ENCODE measurements around the gene PHKA2.
"Not testable (repeated sequence)": the region's sequence is repeated elsewhere in the genome, so short reads cannot be mapped to it uniquely, and the experiment has no call there.

Gene PHKA2

DNA sequence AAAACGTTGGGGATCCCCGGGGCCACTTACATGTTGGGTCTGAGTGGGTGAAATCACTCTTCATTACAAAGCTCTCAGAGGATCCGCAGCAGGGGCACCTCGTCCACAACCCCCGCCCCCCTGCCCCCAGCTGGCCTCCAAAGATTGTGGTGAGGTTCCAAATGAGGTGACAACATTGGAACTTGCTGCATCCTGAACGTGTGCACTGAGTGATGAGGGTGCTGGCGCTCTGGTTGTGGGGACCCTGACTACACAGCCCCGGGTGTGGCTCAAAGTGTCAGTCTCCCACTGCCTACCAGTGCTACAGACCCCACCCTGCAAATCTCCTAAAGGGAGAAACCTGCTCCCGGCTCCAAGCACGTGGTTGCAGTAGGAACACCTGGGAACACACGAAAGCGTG lies 111.9 kb downstream of the PHKA2 start:
- no peak overlapping the region for H3K4me3 ChIP-seq (ENCODE audit: insufficient read length, low read depth)
- H3K9ac ChIP-seq (ENCODE audit: insufficient read length, low read depth): no peak overlapping the region
- TF ChIP-seq ZNF274 (IDR thresholded peaks at IDR 0.05; ENCODE audit: low read depth, low read length) (no peak), YY1 (IDR thresholded peaks at IDR 0.05; ENCODE audit: insufficient read depth, insufficient read length) (no peak)
- DNase-seq (ENCODE audit: low read depth, low spot score): no peak
- no peaks in the 10 kb centered on the region for H3K9me3 ChIP-seq (ENCODE audit: insufficient read depth, low read length)
- H3K27me3 ChIP-seq (ENCODE audit: insufficient read depth, insufficient read length): no peaks in the 10 kb centered on the region
- no peaks in the 10 kb centered on the region for H3K36me3 ChIP-seq (ENCODE audit: insufficient read depth, insufficient read length, low read length)
- peaks cover 5% of the 10 kb centered on the region for H3K4me1 ChIP-seq (ENCODE audit: insufficient read depth, insufficient read length)

DNA sequence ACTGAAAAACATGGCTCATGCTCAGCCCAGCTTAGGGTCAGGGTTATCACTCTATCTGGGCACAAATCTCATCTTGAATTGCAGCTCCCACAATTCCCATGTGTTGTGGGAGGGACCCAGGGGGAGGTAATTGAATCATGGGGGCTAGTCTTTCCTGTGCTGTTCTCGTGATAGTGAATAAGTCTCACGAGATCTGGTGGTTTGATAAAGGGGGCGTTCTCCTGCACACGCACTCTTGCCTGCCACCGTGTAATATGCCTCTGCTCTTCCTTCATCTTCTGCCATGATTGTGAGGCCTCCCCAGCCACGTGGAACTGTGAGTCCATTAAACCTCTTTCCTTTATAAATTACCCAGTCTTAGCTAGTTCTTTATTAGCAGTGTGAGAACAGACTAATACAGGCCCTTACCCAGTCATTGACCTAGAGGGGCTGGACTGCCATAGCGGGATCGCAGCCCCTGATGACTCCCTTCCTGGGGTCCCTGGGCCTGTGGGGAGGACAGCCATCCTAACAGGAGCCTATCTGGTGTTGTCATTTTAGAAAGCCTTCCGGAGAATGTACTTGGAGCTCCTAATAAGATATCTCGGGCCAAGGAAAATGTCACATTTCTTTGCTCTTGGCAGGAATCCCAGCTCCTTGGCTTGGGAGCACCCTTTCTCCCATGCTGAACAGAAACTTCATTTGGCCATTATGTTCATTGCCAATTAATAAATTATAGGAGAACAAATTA lies 112.6 kb downstream of the PHKA2 start:
- DNase-seq (ENCODE audit: low read depth, low spot score): no peak
- Histone ChIP-seq H3K4me3 (ENCODE audit: insufficient read length, low read depth) (no peak overlapping the region), H3K4me1 (ENCODE audit: insufficient read depth, insufficient read length) (peaks cover 5% of the 10 kb centered on the region), H3K9ac (ENCODE audit: insufficient read length, low read depth) (no peak overlapping the region), H3K9me3 (ENCODE audit: insufficient read depth, low read length) (no peaks in the 10 kb centered on the region), H3K27me3 (ENCODE audit: insufficient read depth, insufficient read length) (no peaks in the 10 kb centered on the region), H3K36me3 (ENCODE audit: insufficient read depth, insufficient read length, low read length) (no peaks in the 10 kb centered on the region)
- TF ChIP-seq ZNF274 (IDR thresholded peaks at IDR 0.05; ENCODE audit: low read depth, low read length): no peak
- TF ChIP-seq SUZ12 (IDR thresholded peaks at IDR 0.05; ENCODE audit: extremely low read depth, insufficient read depth, insufficient read length): no peak
- no peak for TF ChIP-seq YY1 (IDR thresholded peaks at IDR 0.05; ENCODE audit: insufficient read depth, insufficient read length)

DNA sequence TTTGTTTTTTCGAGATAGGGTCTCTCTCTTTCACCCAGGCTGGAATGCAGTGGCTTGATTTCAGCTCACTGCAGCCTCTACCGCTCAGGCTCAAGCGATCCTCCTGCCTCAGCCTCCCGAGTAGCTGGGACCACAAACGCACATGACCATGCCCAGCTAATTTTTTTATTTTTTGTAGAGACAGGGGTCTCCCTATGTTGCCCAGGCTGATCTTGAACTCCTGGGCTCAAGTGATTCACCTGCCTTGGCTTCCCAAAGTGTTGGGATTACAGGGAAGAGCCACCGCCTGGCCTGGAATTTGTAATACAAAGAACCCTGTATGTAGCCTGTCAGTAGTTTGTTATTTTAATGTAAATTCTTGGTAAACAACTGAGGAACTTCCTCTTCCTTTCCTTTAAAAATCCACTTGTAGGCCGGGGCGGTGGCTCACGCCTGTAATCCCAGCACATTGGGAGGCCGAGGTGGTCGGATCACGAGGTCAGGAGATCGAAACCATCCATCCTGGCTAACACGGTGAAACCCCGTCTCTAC lies 119.5 kb downstream of the PHKA2 start:
- no peak overlapping the region for H3K9ac ChIP-seq (ENCODE audit: insufficient read length, low read depth)
- no peaks in the 10 kb centered on the region for H3K36me3 ChIP-seq (ENCODE audit: insufficient read depth, insufficient read length, low read length)
- H3K4me1 ChIP-seq (ENCODE audit: insufficient read depth, insufficient read length): no peaks in the 10 kb centered on the region
- no peak for TF ChIP-seq YY1 (IDR thresholded peaks at IDR 0.05; ENCODE audit: insufficient read depth, insufficient read length)
- no peak for TF ChIP-seq ZNF274 (IDR thresholded peaks at IDR 0.05; ENCODE audit: low read depth, low read length)
- no peak for TF ChIP-seq SUZ12 (IDR thresholded peaks at IDR 0.05; ENCODE audit: extremely low read depth, insufficient read depth, insufficient read length)
- H3K4me3 ChIP-seq (ENCODE audit: insufficient read length, low read depth): no peak overlapping the region
- DNase-seq (ENCODE audit: low read depth, low spot score): no peak
- peaks cover 6% of the 10 kb centered on the region; the same call in 1 of the 2 replicates for H3K9me3 ChIP-seq (ENCODE audit: insufficient read depth, low read length)
- H3K27me3 ChIP-seq (ENCODE audit: insufficient read depth, insufficient read length): no peaks in the 10 kb centered on the region

DNA sequence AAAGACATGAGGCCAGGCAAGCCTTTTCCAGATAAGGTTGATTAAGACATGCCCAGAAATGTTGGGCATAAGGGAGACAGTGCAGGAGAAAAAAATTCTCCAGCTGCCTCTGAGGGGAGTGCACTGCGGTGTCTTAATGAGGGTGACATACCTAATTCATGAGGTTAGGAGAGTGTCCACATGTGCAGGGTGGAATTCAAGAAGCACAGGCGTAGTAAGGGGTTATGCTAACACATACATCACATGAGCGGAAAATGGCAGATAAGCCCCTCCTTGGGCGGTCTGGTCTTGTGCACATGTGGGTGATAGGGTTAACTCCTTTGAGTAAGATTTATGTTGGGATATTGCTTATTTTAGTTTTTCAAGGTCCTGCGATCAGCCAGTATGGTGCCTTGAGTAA lies 122.4 kb downstream of the PHKA2 start:
- Histone ChIP-seq H3K36me3 (ENCODE audit: insufficient read depth, insufficient read length, low read length) (no peaks in the 10 kb centered on the region), H3K4me3 (ENCODE audit: insufficient read length, low read depth) (no peak overlapping the region), H3K27me3 (ENCODE audit: insufficient read depth, insufficient read length) (no peaks in the 10 kb centered on the region), H3K9me3 (ENCODE audit: insufficient read depth, low read length) (peaks cover 6% of the 10 kb centered on the region; the same call in 1 of the 2 replicates), H3K9ac (ENCODE audit: insufficient read length, low read depth) (no peak overlapping the region), H3K4me1 (ENCODE audit: insufficient read depth, insufficient read length) (no peaks in the 10 kb centered on the region)
- TF ChIP-seq ZNF274 (IDR thresholded peaks at IDR 0.05; ENCODE audit: low read depth, low read length) (no peak), SUZ12 (IDR thresholded peaks at IDR 0.05; ENCODE audit: extremely low read depth, insufficient read depth, insufficient read length) (no peak), YY1 (IDR thresholded peaks at IDR 0.05; ENCODE audit: insufficient read depth, insufficient read length) (no peak)
- no peak for DNase-seq (ENCODE audit: low read depth, low spot score)

DNA sequence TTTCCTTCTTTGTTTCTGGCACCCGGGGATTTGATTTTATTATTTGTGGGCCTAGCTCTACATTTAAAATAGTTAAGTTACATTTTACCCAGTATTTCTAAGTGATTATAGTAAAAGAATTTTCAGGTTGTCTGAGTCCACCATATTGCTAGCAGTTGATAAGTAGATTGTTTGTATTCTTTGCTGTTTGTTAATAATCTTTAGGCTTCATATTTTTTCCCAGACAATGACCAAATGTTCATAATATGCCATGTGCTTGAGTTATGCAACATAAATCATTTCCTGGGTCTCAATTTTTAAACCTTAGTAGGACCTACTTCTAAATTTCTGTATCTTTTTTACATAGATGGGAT lies 127.3 kb downstream of the PHKA2 start:
- Histone ChIP-seq H3K4me1 (ENCODE audit: insufficient read depth, insufficient read length) (no peaks in the 10 kb centered on the region), H3K36me3 (ENCODE audit: insufficient read depth, insufficient read length, low read length) (no peaks in the 10 kb centered on the region), H3K27me3 (ENCODE audit: insufficient read depth, insufficient read length) (no peaks in the 10 kb centered on the region), H3K4me3 (ENCODE audit: insufficient read length, low read depth) (no peak overlapping the region), H3K9me3 (ENCODE audit: insufficient read depth, low read length) (no peaks in the 10 kb centered on the region), H3K9ac (ENCODE audit: insufficient read length, low read depth) (no peak overlapping the region)
- no peak for TF ChIP-seq YY1 (IDR thresholded peaks at IDR 0.05; ENCODE audit: insufficient read depth, insufficient read length)
- no peak for TF ChIP-seq SUZ12 (IDR thresholded peaks at IDR 0.05; ENCODE audit: extremely low read depth, insufficient read depth, insufficient read length)
- no peak for TF ChIP-seq ZNF274 (IDR thresholded peaks at IDR 0.05; ENCODE audit: low read depth, low read length)
- no peak for DNase-seq (ENCODE audit: low read depth, low spot score)

DNA sequence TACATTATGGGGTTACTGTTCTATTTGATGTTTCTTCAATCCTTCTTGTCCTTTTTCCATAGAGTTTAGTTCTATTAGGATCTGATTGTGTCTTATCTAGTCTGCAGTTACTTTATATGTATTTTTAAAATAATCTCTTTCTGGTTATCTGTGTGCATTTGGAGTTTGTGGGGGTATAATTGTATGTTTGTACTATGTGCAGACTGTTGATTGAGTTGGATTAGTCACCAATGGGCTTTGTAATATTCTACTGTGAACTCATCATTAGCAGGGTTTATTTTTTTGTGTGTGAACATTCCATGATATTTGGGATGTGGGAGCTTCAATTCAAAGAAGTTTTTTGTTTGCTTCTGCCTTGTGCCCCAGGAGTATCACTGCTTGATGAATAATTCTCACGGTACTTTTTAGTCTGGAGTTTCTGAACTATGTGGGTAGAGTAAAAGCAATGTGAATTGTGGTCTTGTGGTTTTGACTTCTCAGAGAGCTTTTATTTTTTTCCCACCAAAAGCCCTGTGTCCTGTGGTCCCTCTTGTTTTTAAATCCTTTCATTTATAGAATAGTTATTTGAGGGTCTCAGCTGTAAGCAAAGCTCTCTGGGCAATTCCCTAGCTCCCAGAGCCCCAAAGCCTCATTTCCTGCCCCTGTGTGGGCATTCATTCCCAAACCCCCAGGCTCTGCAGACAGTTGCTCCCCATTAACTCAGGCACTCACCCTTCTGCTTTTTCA lies 127.8 kb downstream of the PHKA2 start:
- TF ChIP-seq ZNF274 (IDR thresholded peaks at IDR 0.05; ENCODE audit: low read depth, low read length) (no peak), YY1 (IDR thresholded peaks at IDR 0.05; ENCODE audit: insufficient read depth, insufficient read length) (no peak), SUZ12 (IDR thresholded peaks at IDR 0.05; ENCODE audit: extremely low read depth, insufficient read depth, insufficient read length) (no peak)
- no peak for DNase-seq (ENCODE audit: low read depth, low spot score)
- no peaks in the 10 kb centered on the region for H3K36me3 ChIP-seq (ENCODE audit: insufficient read depth, insufficient read length, low read length)
- no peaks in the 10 kb centered on the region for H3K4me1 ChIP-seq (ENCODE audit: insufficient read depth, insufficient read length)
- no peaks in the 10 kb centered on the region for H3K27me3 ChIP-seq (ENCODE audit: insufficient read depth, insufficient read length)
- H3K9me3 ChIP-seq (ENCODE audit: insufficient read depth, low read length): no peaks in the 10 kb centered on the region
- H3K4me3 ChIP-seq (ENCODE audit: insufficient read length, low read depth): no peak overlapping the region
- no peak overlapping the region for H3K9ac ChIP-seq (ENCODE audit: insufficient read length, low read depth)

DNA sequence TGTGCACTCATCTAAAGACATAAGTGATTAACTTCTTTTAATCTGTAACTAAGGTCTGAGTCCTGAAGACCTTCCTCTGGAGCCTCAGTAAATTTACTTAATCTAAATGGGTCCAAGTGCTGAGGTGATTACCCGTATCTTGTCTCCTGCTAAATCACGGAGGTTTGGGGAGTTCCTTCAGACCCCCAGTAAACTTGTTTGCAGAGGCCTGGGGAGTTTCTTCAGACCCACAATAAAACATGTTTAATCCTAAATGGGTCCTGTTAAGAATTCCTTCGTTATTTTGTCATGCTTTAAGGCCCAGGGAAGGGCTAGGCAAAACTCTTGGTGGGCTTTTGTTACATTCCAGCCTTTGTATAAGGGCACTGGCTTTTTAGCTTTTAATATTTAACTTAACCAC lies 136.0 kb downstream of the PHKA2 start:
- not testable (repeated sequence) for DNase-seq (ENCODE audit: low read depth, low spot score); H3K4me1 ChIP-seq (ENCODE audit: insufficient read depth, insufficient read length); H3K27me3 ChIP-seq (ENCODE audit: insufficient read depth, insufficient read length); H3K36me3 ChIP-seq (ENCODE audit: insufficient read depth, insufficient read length, low read length); H3K9ac ChIP-seq (ENCODE audit: insufficient read length, low read depth); H3K4me3 ChIP-seq (ENCODE audit: insufficient read length, low read depth)
- H3K9me3 ChIP-seq (ENCODE audit: insufficient read depth, low read length): peaks cover 19% of the 10 kb centered on the region; the same call in 1 of the 2 replicates
